Stimulated activated naive CD4-positive, alpha-beta T cell treated with Interleukin-2 at 50 U/mL for 16 hours (primary cell): ENCODE measurements around the gene SEMA3A.
"Not testable (repeated sequence)": the region's sequence is repeated elsewhere in the genome, so short reads cannot be mapped to it uniquely, and the experiment has no call there.

Experiments used
- DNase-seq: peaks from one replicate; lab custom pipeline; 2025; lab: John Stamatoyannopoulos, UW

Gene SEMA3A

GRCh38 chr7:84152995-84153394 is 41.6 kb downstream of the SEMA3A start:
- no peak for DNase-seq

DNA sequence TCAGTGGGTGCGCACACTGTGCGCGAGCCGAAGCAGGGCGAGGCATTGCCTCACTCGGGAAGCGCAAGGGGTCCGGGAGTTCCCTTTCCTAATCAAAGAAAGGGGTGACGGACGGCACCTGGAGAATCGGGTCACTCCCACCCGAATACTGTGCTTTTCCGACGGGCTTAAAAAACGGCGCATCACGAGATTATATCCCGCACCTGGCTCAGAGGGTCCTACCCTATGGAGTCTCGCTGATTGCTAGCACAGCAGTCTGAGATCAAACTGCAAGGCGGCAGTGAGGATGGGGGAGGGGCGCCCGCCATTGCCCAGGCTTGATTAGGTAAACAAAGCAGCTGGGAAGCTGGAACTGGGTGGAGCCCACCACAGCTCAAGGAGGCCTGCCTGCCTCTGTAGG is 44.2 kb downstream of the SEMA3A start:
- not testable (repeated sequence) for DNase-seq

- DNase-seq: no peak
These were observed 45.0 kb downstream of the SEMA3A start for GRCh38 chr7:84149573-84149972.

- DNase-seq: no peak
These were observed 48.7 kb downstream of the SEMA3A start for GRCh38 chr7:84145892-84146291.

- no peak for DNase-seq
These were observed 49.7 kb downstream of the SEMA3A start for GRCh38 chr7:84144935-84145334.

DNA sequence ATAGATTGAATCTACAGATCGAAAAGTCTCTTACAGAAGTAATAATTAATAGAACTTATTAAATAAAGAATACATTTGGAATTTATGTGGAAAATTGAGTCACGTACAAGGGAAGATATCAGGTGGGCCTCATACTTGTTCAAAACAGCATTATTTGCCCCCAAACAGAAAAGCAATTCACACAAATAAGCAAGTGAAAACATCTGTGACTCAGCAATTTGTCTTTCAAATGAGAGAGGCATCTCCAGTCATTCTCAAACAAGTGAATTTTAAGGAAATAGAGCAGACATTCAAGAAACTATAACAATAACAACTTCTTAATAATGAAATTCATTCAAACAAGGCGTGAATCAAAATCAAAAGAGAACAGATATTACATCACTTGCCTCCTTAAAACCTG is 50.1 kb downstream of the SEMA3A start:
- no peak for DNase-seq

GRCh38 chr7:84142726-84143125 is 51.9 kb downstream of the SEMA3A start:
- no peak for DNase-seq

DNA sequence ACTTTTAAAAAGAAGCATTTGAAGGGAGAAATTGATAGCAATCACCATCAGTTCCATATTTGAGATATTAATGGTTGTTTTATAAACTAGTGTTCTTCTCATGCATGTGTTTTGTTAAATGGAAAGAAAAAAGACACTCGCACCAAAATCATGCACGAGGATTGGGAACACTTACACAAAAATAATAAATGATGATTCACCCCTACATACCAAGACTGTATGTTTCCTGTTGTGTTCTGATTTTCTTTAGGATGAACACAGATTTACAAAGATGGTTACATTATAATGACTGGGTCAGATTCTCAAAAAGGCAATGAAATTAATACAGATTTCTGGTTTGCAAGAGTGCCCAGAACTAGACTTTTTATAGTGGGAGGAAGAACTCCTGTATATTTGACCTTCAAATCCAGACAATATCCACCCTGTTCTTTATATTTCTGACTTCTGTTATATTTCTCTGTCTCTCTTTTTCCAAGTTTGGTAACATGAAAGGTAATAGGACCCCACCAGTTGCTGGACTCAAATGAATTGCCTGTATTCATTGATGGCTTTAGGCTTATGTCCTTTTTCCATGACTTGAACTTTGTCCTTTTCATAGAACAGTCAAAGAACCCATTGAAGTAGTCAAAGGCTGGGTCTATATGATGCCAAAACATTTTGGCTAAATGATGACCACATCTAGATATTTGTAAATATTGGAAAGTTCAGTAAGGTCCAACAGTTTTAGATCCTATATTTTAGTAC is 54.4 kb downstream of the SEMA3A start:
- no peak for DNase-seq

GRCh38 chr7:84138411-84138810 is 56.2 kb downstream of the SEMA3A start:
- DNase-seq: no peak

DNA sequence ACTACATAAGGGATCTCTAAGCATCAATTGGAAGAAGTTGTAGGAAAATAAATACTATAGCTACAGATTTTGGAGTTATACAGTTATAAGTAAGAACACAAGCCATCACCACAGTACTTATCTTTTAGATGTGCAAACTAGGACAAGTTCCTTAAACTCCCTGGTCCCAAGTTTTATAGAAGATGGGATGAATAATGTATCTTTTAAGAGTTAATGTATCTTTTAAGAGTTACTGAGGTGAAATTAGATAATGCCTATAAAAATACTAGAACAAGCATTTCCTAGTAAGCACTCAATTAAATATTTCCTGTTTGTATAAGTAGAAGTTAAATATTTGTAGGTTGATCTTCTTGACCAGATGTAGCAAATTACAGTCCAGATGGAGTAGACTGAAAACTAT is 56.8 kb downstream of the SEMA3A start:
- no peak for DNase-seq

- no peak for DNase-seq
These were observed 57.8 kb downstream of the SEMA3A start for GRCh38 chr7:84136809-84137208.

GRCh38 chr7:84136336-84136735 is 58.3 kb downstream of the SEMA3A start:
- DNase-seq: no peak

- no peak for DNase-seq
These were observed 60.4 kb downstream of the SEMA3A start for GRCh38 chr7:84134169-84134568.

- DNase-seq: no peak
These were observed 68.9 kb downstream of the SEMA3A start for GRCh38 chr7:84125654-84126053.

GRCh38 chr7:84123965-84124547 is 70.5 kb downstream of the SEMA3A start:
- DNase-seq: no peak

- DNase-seq: no peak
These were observed 71.8 kb downstream of the SEMA3A start for GRCh38 chr7:84122582-84123360.

GRCh38 chr7:84117304-84117703 is 77.3 kb downstream of the SEMA3A start:
- DNase-seq: no peak

- DNase-seq: no peak
These were observed 80.4 kb downstream of the SEMA3A start for GRCh38 chr7:84113906-84114850.

DNA sequence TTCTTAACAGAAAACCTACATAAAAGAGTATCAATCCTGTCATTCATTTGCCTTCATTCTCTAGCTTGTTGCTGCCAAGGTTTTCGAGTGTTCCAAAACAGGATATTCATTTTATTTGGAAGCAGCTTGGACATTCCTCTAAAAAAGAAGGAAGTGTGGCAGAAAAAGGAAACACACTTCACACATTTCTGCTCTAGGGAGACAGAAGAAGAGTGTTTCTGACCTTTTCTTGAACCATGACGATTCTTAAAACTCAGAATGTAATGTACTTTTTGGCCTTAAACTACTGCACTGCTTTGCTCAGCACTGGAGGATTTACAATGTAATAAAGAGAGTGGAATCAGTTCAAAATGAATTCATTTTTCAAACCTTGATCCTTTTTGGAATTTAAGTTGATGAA is 81.3 kb downstream of the SEMA3A start:
- DNase-seq: no peak

DNA sequence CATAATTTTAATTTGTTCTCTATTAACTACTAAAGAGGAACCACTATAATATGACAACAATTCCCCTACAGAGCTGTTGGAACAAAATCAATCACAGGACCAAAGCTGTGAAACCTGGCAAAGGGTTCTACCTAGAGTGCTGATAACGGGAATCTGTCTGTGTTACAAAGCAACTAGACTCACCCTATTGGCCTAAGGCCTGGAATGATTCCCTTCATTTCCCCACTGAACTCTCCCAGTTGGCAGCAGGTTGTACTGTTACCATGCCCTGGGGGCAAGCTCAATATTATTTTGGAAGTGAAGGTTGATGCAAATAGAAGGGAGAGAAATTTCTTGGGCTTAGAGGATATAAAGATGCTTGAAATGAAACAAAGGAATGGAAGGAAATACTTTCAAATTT is 81.8 kb downstream of the SEMA3A start:
- DNase-seq: no peak

- DNase-seq: no peak
These were observed 82.7 kb downstream of the SEMA3A start for GRCh38 chr7:84111842-84112241.

DNA sequence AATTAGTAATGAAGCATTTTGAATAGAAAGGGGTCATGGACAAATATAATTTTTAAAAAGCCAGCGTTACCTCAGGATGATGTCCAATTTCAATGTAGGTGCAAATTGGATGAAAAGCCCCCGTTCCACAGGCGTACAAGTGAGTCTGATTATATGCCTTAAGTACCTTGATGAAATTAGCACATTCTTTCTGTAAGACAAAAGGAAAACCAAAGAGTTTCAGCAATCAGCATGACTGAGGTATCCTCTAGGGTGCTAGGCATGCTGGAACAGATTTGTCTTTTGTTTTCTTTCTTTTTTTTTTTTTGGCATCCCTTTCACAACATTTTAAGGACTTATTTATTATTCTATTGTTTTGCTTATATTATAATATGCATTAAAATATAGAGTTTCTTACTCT is 84.2 kb downstream of the SEMA3A start:
- DNase-seq: no peak
